HG03097 (cell line): Measurements from ENCODE around the gene ROM1.
"Not testable (repeated sequence)": the region's sequence is repeated elsewhere in the genome, so short reads cannot be mapped to it uniquely, and the experiment has no call there.

Experiments
- ATAC-seq: cut with Tn5 transposase; IDR thresholded peaks from one replicate; pipeline ENCODE4 v1.9.1; 2021; ENCODE audit not compliant: unreplicated experiment, low FRiP score

The ROM1 gene

GRCh38 chr11:62581735-62582134 lies 31.3 kb upstream of the ROM1 start:
- ATAC-seq = not testable (repeated sequence)

GRCh38 chr11:62585356-62585755 lies 27.7 kb upstream of the ROM1 start:
- ATAC-seq = not testable (repeated sequence)

GRCh38 chr11:62588966-62589637 lies 24.0 kb upstream of the ROM1 start:
- ATAC-seq = no peak

- ATAC-seq = peak; percentile 80
These were observed 21.5 kb upstream of the ROM1 start, which contains the start of gene TUT1 for GRCh38 chr11:62591448-62592145. Gene TUT1, minus strand, starts transcription at chr11:62591523. Its CDS starts 38 bp downstream, at chr11:62591485.

GRCh38 chr11:62592146-62592815 lies 20.8 kb upstream of the ROM1 start:
- no peak for ATAC-seq

GRCh38 chr11:62592989-62593421 lies 20.1 kb upstream of the ROM1 start:
- no peak for ATAC-seq

- ATAC-seq = no peak
These were observed 19.5 kb upstream of the ROM1 start for GRCh38 chr11:62593434-62594044.

- ATAC-seq = no peak
These were observed 17.9 kb upstream of the ROM1 start for GRCh38 chr11:62595124-62595523.

- peak; percentile 30 for ATAC-seq
These were observed 13.9 kb upstream of the ROM1 start for GRCh38 chr11:62599069-62599696.

GRCh38 chr11:62599901-62600300 lies 13.2 kb upstream of the ROM1 start:
- no peak for ATAC-seq

- ATAC-seq = no peak
These were observed 12.5 kb upstream of the ROM1 start for GRCh38 chr11:62600367-62601121.

- ATAC-seq = peak; percentile 17
These were observed 12.0 kb upstream of the ROM1 start for GRCh38 chr11:62601122-62601371.

- ATAC-seq = peak; percentile 68
These were observed 11.5 kb upstream of the ROM1 start, which contains the start of gene MTA2 for GRCh38 chr11:62601372-62602140. Gene MTA2, minus strand, starts transcription at chr11:62601865. Its CDS starts 415 bp downstream, at chr11:62601450.

- no peak for ATAC-seq
These were observed 10.7 kb upstream of the ROM1 start for GRCh38 chr11:62602141-62603071.

- ATAC-seq = no peak
These were observed 10.0 kb upstream of the ROM1 start for GRCh38 chr11:62603072-62603408.

GRCh38 chr11:62603776-62604299 lies 9.2 kb upstream of the ROM1 start:
- ATAC-seq = no peak

- ATAC-seq = no peak
These were observed 8.5 kb upstream of the ROM1 start for GRCh38 chr11:62604460-62605120.

GRCh38 chr11:62605467-62605866 lies 7.6 kb upstream of the ROM1 start:
- no peak for ATAC-seq
